Kidney glomerular epithelial cell (primary cell): ENCODE data around the gene CNTNAP2.

Experiments
- DNase-seq: peaks from one replicate; lab custom pipeline; 2025; lab: John Stamatoyannopoulos, UW

Gene CNTNAP2

GRCh38 chr7:146291900-146292299 is 175.3 kb downstream of the CNTNAP2 start:
- no peak for DNase-seq

DNA sequence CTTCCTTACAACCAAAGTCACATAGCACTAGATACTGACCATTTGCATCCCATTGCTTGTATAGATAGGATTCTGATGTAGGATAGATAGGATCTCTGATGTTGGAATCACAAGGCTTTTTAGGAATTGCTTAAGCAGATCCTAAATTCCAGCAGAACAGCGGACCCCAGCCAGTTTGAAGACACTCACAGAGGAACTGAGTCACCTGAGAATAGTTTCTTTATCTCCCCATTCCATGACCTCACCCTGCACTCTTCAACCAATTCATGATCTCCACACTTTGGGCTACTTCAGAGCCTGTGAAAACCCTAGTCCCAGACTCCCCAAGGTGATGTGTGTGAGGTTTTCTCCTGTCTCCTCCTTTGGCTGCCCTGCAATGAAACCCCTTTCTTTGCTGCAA is 179.4 kb downstream of the CNTNAP2 start:
- DNase-seq = no peak

DNA sequence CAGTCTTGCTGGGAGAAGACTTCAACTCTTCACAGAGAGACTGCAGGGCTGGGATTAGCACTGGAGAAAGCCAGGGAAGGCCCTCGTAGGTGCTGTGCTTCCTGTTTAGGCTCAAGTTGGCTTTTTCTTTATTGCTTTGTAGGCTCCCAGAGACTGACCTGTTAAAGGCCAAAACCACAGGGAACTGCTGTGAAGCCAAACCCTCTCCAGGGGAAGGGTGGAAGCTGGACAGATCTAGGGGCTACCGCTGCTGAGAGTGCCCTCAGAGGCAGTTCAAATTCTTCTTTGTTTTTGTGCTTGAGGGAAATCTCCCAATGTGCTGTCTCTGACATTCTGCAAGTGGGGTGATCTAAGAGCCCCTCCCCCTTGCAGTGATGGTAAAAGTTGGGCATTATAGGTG is 198.4 kb downstream of the CNTNAP2 start:
- DNase-seq = no peak

DNA sequence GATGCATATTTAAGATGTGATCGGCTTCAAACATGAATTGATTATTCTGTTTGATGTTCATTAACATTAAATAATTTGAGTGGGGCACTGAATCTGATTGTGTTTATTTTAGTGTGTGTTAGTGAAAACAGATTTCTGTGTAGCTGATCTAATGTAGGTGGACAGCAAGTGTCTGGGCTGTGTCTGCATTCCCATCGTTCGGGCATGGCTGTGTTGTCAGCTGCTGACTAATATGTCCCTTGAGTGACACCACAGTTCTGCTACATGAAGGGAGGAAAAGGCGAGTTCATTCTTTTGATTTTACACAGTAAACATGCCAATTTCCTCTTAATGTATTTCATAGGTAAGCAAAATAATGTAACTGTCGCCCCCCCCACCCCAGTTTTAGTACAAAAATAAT is 203.0 kb downstream of the CNTNAP2 start:
- DNase-seq = no peak

DNA sequence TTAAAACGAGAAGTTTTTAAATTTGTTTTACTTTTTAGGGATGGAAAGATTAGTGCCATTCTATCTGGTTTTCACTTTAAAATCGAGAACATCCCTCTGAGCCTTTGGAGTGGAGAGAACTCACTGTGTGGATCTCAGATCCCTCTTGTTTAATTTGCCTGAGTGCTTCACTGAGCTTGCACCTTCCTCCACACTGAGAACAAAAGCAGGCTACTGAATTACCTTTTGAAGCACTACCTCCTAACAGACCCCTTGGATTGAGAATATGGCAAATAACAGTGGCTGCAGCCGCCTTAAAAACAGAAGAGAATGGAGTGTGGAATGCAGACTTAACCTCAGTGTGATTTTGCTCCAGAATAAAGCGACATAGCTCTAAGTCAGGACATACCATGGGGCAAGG is 204.7 kb downstream of the CNTNAP2 start:
- DNase-seq = no peak

DNA sequence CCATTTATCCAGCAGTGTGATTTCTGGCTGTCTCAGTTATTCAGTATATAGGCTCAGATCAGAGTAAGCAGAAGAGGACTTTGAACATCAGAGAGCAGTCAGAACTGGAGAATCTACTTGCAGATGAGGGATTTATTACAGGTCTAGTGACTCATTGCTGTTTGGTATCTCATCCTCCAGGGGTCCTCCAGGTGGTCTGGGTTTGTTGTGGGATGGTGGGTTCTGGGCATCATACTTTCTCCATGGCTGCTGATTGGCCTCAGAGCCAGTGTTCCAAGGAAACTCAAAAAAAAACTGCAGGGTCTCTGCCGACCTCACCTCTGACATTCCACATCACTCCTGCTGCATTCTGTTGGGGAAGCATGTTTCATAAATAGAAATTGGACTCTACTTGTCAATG is 214.8 kb downstream of the CNTNAP2 start:
- no peak for DNase-seq

- no peak for DNase-seq
These were observed 228.7 kb downstream of the CNTNAP2 start for GRCh38 chr7:146345251-146345650.

DNA sequence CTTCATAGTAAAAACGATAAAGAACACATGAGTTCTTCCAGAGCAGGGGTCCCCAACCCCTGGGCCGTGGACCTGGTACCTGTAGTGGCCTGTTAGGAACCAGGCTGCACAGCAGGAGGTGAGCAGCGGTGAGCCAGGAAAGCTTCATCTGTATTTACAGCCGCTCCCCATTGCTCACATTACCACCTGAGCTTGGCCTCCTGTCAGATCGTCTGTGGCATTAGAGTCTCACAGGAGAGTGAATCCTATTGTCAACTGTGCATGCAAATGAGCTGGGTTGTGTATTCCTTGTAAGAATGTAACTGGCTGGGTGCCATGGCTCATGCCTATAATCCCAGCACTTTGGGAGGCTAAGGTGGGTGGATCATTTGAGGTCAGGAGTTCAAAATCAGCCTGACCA is 229.5 kb downstream of the CNTNAP2 start:
- DNase-seq = no peak

DNA sequence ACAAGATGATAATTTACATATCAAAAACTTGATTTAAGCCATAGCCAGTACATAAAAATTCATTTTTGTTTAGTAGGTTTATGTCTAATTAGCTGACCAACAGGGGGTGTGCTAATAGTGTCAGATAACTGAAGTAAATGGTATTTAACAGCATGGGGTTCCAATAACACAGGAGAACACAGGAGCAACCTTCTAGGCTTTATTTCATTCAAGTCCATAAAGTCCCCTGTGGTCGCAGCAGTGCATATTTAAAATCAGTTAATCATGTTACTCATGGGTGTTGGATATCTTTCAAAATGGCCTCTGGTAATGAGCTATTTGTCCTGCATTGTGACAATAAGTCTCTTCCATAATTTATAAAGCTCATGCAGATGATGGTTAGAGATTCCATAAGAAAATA is 238.6 kb downstream of the CNTNAP2 start:
- DNase-seq = no peak

DNA sequence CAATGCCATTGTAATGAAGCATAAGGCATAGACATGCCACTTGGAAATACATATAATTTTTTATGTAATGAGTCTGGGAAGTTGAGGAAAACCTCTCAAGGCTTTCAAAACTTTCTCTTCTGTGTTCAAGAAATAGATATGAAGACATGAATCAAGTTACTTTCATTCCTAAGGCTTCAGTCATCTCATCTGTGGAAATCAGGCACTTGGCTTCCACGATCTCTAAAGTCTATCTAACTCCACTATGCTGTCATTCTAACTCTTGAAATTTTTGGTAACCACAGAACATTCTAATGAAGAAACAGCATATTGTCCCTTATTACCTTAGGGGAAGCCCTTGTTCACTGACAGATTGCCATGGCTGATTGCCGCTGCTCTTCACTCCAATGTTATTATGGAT is 242.6 kb downstream of the CNTNAP2 start:
- DNase-seq = no peak

GRCh38 chr7:146366938-146367337 is 250.3 kb downstream of the CNTNAP2 start:
- peak; percentile 7 for DNase-seq

DNA sequence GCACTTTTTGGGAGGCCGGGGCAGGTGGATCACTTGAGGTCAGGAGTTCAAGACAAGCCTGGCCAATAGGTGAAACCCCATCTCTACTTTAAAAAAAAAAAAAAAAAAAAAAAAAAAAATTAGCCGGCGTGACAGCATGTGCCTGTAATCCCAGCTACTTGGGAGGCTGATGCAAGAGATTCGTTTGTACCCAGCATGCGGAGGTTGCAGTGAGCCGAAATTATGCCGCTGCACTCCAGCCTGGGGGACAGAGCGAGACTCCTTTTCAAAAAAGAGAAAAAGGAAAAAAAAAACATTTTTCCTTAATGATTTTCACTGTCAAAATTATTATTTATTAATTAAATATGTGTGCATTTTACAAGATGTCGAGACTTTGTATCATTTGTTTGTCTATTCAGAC is 253.6 kb downstream of the CNTNAP2 start:
- DNase-seq = no peak

- no peak for DNase-seq
These were observed 258.6 kb downstream of the CNTNAP2 start for GRCh38 chr7:146375170-146375569.

DNA sequence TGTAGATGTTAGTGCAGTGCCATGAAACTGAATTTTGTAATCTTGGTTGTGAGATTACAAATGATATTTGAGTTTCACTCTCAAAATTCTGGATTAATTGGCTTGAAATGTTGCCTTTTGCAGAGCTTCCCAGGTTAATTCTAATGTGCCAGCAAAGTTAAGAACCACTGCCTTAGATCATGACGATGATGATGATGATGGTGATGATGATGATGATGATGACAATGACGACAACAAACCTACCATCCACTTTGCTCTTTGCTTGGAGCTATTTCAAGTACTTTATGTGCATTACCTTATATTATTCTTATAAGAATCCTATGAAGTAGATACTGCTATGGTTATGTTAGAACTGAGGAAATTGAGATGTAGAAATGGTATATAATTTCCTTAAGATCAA is 261.6 kb downstream of the CNTNAP2 start:
- no peak for DNase-seq

DNA sequence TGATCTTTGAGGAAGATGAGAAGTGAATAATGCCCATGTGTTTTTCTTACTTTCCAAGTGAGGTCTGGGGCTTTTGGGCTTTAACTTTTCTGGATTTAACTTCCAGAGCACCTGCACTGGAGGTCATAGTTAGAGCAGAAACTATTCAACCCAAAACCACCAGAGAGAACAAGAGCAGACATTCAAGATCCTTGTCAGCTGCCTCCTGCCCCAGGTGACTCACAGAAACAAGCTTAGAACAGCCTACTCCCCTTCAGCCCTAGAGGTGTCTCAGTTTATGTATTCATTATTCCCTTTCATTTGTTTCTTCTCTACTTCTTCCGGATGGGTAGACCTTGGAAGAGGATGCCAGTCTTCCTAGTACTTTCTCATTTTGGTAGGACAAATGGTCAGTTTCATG is 270.5 kb downstream of the CNTNAP2 start:
- no peak for DNase-seq

DNA sequence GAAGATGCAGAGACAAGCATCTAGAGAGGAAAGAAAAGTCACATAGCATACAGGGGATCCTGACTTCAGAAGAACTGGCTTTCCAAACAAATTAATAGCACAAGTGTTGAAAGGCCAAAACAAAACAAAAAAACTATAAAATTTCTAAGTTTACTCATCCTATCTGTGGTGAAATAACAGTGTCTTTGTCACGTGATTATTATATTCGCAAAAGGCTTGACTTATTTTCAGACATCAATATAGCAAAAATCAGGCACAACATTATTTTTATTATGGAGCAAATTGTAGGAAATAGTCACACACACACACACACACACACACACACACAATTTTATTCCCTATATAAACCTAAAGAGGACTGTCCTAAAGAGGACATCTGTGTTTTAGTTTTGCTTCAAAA is 272.3 kb downstream of the CNTNAP2 start:
- no peak for DNase-seq

- no peak for DNase-seq
These were observed 276.7 kb downstream of the CNTNAP2 start for GRCh38 chr7:146393346-146393745.

DNA sequence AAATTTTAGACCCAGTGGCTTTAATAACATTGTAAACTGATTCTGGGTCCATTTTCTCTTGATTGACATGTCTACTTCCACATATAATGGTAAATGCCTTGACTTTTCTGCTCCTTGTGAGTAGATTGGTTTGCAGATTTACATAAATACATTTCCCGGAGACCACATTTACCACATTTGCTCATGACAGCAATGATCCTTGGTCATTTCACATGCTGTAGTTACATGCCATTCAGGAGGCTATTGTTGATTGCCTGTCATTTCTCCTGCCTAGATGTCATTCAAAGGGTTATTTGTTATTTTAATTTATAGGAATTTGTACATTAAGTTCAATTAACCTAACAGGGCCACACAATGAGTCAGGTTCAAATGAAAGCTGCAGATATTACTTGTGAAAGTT is 280.5 kb downstream of the CNTNAP2 start:
- DNase-seq = no peak

GRCh38 chr7:146401939-146402338 is 285.3 kb downstream of the CNTNAP2 start:
- DNase-seq = no peak

DNA sequence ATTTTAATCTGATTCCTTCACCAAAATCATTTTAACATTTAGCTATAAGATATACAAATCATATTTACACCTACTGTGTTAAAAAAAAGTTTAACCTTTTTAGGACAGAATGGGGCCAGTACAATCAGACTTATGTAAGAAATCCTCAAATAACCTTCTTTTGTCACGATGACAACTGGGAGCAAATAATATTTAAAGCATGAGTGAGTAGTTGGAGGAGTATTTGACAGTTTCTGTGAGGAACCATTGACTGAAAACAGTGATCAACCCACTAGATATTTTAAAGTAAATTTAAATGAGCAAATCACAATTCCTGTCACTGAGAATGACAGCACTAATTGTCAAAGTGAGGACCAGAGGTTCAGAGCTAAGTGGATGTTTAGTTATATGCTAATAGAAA is 289.1 kb downstream of the CNTNAP2 start:
- DNase-seq = no peak

DNA sequence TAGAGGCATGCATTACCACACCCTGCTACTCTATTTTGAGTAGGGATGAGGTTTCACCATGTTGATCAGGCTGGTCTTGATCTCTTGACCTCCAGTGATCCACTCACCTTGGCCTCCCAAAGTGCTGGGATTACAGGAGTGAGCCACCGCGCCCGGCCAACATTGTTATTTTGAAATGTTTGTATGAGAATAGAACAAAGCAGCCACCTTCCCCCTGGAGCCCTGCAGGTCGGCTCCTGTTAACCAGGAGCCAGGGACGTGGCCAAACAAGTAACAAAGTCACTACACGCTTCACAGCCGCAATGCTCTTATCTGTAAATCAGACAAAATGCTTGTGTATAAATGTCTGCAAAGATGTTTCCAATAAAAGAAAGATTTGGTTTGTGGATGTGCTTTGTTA is 295.4 kb downstream of the CNTNAP2 start:
- no peak for DNase-seq

GRCh38 chr7:146412781-146413180 is 296.2 kb downstream of the CNTNAP2 start:
- DNase-seq = no peak

DNA sequence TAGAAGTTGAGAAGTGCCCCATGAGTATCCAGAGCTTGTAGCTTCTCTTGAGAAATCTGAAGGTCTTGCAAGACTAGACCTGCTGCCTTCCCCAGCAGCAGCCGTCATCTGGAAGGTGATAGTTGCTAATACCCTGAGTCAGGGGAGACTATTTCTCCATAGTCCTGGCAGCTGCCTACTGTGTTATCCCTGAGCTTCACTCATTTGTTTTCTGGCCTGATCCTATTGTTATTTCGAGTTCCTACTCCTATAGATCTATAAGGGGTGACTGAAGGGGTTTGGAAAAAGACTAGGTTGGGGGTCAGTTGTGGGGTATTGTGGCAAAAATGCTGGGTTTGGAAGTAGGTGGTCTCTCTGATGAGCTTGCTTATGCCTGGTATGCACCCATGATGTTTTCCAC is 297.8 kb downstream of the CNTNAP2 start:
- no peak for DNase-seq

DNA sequence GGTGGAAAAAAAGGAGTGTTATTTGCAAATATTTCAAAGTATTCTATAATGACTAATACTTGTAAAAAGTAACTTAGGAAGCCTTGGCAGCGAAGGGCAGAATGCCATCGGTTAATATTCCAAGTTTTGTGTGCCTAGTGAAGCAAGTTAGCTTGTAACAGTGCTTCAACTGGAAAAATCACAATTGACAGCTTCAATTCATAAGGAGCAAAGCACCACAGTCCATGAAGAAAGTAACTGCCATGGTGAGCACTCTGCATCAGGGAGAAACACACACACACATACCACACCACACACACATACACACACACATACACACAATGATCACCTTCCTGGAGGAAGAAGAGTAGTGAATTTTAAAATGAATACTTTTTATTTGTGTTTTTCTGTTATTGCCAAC is 298.3 kb downstream of the CNTNAP2 start:
- no peak for DNase-seq

- DNase-seq = no peak
These were observed 300.6 kb downstream of the CNTNAP2 start for GRCh38 chr7:146417176-146417575.
